HG02870 (cell line): Measurements from ENCODE around the gene PILRA.
A peak's percentile ranks its signal among the peaks of the same experiment; 100 is the strongest.

Experiments used
- ATAC-seq: cut with Tn5 transposase; IDR thresholded peaks from one replicate; pipeline ENCODE4 v1.9.1; 2021; ENCODE audit warnings: mild to moderate bottlenecking, moderate library complexity; ENCODE audit not compliant: unreplicated experiment

The PILRA gene

GRCh38 chr7:100406767-100407166 is 33.5 kb downstream of the PILRA start:
- ATAC-seq = no peak

- no peak for ATAC-seq
Observed at GRCh38 chr7:100407285-100408180, 34.2 kb downstream of the PILRA start.

GRCh38 chr7:100411101-100411500 is 37.8 kb downstream of the PILRA start:
- ATAC-seq = no peak

GRCh38 chr7:100413346-100413745 is 40.1 kb downstream of the PILRA start:
- ATAC-seq = no peak

GRCh38 chr7:100413889-100414288 is 40.6 kb downstream of the PILRA start:
- ATAC-seq = no peak

- ATAC-seq = no peak
Observed at GRCh38 chr7:100415448-100415847, 42.2 kb downstream of the PILRA start.

- no peak for ATAC-seq
Observed at GRCh38 chr7:100418930-100419659, 45.8 kb downstream of the PILRA start.

- no peak for ATAC-seq
Observed at GRCh38 chr7:100419660-100420226, 46.5 kb downstream of the PILRA start.

- ATAC-seq = no peak
Observed at GRCh38 chr7:100423315-100423714, 50.0 kb downstream of the PILRA start.

- no peak for ATAC-seq
Observed at GRCh38 chr7:100425347-100425746, 52.1 kb downstream of the PILRA start.

- ATAC-seq = no peak
Observed at GRCh38 chr7:100426516-100426915, 53.2 kb downstream of the PILRA start.

- no peak for ATAC-seq
Observed at GRCh38 chr7:100427762-100428198, 54.5 kb downstream of the PILRA start.

- peak; percentile 37 for ATAC-seq
Observed at GRCh38 chr7:100428199-100428966, 55.1 kb downstream of the PILRA start, which contains the start of gene ZCWPW1. Gene ZCWPW1 (minus strand): TSS chr7:100428703. CDS start chr7:100420649, 8,054 bp downstream.

GRCh38 chr7:100428967-100429636 is 55.8 kb downstream of the PILRA start:
- peak; percentile 38 for ATAC-seq

- peak; percentile 30 for ATAC-seq
Observed at GRCh38 chr7:100429637-100430492, 56.6 kb downstream of the PILRA start, which contains the start of gene MEPCE. Gene MEPCE (plus strand): TSS chr7:100429831. CDS start chr7:100430019, 188 bp downstream.

GRCh38 chr7:100430493-100431285 is 57.4 kb downstream of the PILRA start:
- no peak for ATAC-seq

- no peak for ATAC-seq
Observed at GRCh38 chr7:100431286-100431735, 58.0 kb downstream of the PILRA start.

GRCh38 chr7:100432053-100432452 is 58.8 kb downstream of the PILRA start:
- ATAC-seq = no peak
